GM18517 (cell line): ENCODE measurements around the gene TNPO1.
"Not testable (repeated sequence)": the region's sequence is repeated elsewhere in the genome, so short reads cannot be mapped to it uniquely, and the experiment has no call there.

ENCODE experiments used
- ATAC-seq: cut with Tn5 transposase; IDR thresholded peaks from one replicate; pipeline ENCODE4 v1.9.1; 2021; ENCODE audit warnings: mild to moderate bottlenecking, moderate library complexity; ENCODE audit not compliant: unreplicated experiment

TNPO1 gene

DNA sequence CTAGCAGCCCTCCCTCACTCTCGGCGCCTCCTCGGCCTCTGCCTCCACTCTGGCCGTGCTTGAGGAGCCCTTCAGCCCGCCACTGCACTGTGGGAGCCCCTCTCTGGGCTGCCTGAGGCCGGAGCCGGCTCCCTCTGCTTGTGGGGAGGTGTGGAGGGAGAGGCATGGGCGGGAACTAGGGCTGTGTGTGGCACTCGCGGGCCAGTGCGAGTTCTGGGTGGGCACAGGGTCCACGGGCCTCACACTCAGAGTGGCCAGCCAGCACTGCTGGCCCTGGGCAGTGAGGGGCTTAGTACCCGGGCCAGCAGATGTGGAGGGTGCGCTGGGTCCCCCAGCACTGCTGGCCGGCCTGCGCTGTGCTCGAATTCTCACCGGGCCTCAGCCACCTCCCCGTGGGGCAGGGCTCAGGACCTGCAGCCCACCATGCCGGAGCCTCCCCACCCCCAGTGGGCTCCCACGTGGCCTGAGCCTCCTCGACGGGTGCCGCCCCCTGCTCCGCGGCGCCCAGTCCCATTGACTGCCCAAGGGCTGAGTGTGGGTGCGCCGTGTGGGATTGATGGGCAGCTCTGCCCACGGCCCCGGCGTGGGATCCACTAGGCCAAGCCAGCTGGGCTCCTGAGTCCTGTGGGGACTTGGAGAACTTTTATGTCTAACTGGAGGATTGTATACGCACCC lies 109.0 kb downstream of the TNPO1 start:
- ATAC-seq = no peak

DNA sequence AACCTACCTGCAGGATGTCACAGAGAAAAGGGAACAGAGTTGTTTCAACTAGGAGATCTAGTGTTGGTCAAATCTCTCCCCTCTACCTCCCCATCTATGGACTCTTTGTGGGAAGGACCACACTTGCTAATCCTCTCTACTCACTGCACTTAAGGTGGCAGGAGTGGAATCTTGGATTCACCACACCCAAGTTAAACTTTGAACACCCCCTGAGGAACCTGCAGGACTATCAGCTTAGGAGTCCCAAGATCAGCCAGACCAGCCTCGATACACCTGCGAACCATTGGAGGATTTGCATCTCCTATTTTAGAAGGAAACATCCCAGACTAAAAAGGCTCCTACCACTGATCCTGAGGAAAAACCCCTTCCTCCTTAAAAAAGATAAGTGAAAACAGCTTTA lies 116.2 kb downstream of the TNPO1 start:
- not testable (repeated sequence) for ATAC-seq

DNA sequence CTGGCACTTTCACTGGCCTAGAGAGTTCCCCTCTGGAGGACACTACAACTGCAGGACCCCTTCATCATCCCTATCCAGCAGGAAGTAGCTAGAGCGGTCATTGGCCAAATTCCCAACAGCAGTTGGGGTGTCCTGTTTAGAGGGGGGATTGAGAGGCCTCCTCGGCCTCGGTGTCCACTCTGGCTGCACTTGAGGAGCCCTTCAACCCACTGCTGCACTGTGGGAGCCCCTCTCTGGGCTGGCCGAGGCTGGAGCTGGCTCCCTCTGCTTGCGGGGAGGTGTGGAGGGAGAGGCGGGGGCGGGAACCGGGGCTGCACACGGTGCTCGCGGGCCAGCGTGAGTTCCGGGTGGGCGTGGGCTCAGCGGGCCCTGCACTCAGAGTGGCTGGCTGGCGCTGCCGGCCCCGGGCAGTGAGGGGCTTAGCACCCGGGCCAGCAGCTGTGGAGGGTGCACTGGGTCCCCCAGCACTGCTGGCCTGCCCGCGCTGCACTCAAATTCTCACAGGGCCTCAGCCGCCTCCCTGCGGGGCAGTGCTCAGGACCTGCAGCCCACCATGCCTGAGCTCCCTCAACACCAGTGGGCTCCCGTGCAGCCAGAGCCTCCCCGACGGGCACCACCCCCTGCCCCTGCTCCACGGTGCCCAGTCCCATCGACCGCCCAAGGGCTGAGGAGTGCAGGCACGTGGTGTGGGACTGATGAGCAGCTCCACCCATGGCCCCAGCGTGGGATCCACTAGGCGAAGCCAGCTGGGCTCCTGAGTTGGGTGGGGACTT lies 118.7 kb downstream of the TNPO1 start:
- not testable (repeated sequence) for ATAC-seq

DNA sequence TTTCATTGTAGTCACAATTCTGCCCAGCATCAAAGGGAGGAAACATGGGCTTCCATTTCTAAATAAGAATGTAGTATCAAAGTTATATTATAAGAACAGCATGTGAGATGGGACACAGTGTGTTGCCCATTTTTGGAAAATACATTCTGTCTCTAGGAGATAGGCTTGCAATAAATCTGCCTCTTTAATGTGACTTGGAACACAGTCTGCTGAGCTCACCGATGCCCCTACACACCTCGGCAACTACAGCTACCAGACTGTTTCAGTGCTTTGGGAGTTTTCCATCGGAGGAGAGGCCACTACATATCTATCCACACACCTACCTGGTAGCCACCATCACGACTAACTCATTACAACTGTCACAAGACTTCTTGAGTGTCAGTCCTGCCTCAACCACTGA lies 120.4 kb downstream of the TNPO1 start:
- no peak for ATAC-seq

DNA sequence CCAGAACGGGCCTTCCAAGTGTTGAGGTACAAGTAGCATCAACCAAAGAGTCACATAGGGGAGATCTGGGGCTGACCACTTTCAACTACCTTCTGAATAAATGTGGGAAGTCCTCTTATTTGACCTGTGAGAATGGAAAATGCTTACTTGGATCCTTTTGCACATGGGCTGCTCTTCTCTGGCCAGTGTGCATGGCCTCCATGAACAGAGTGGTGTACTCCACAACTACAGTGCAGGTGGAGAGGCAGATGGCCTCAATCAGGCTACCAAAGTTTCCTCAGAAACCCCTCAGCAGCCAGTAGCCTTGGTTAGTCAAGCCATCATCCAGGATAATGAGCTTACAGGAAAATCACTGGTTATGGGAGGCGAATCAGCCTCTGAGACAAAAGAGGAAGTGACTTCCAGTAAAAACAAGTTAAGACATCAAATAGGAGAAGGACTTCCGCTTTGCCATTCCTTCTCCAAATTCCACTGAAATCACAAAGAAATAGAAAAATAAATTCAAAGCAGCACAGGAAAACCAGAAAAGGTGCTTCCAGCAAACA lies 121.1 kb downstream of the TNPO1 start:
- ATAC-seq = no peak

DNA sequence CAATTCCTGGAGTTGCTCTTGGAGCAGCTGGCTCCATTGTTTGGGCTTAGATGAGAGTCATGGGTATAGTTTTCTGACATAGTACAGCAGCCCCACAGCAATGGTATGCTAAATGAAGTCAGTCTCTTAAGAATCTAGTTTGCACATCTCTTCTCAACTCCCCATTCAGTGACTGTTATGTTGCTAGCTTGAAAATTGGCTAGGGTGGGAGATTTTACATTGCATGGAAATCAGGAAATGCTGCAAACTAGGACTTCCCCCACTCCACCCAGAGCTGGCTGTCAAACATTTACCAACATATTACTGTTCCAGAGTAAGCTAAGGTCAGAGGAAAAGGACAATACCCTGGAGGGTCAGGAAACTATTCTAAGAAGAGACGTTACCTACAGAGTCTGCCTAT lies 121.7 kb downstream of the TNPO1 start:
- no peak for ATAC-seq

DNA sequence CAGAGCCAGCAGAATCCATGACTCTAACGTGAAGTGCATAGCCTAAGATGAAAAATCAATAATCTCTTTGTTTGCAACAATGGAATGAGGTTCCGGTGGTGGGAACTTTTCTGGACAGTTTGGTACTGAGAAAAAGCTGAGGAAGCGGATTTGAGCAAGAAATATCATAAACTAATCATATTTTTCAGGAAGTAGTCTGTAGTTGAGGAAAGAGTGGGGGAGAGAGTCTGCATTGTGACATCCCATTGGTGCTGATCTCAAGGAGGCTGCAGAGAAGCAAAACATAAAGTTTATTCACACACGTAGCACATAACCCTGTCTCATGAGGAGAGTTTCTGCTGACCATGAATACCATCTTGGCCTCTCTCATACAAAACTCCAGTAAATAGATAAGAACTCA lies 123.6 kb downstream of the TNPO1 start:
- ATAC-seq = no peak

DNA sequence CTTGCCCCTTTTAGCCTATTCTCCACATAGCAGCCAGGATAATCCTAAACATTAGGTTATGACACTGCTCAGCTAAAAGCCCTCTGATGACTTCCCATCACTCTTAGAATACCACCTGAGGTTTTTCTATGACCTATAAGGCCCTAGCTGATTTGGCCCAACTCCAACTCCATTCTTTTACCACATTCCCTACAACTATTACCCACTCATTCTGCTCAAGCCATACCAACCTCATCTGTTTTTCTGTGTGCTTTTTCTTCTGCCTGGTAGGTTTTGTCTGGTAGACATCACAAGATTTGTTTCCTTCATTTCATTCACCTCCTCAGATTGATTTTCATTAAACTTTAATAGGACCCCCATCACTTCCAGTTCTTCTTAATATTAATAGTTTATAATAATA lies 126.8 kb downstream of the TNPO1 start:
- no peak for ATAC-seq

DNA sequence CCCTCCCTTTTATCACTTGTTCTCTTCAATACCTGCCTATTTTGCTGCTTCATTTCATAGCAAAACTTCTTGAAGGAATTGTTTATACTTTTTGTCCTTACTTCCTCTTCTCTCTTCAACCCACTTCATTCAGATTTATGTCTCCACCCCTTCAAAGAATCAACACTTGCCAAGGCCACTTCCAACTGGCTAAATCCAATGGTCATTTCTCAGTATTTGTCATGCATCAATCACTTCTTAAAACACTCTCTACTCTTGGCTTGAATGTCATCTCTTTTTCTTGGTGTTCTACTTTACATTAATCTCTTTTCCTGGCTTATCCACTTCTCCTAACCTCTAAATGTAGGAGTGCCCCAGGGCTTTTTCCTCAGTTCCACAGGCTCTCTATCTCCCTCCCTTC lies 131.0 kb downstream of the TNPO1 start:
- ATAC-seq = no peak

DNA sequence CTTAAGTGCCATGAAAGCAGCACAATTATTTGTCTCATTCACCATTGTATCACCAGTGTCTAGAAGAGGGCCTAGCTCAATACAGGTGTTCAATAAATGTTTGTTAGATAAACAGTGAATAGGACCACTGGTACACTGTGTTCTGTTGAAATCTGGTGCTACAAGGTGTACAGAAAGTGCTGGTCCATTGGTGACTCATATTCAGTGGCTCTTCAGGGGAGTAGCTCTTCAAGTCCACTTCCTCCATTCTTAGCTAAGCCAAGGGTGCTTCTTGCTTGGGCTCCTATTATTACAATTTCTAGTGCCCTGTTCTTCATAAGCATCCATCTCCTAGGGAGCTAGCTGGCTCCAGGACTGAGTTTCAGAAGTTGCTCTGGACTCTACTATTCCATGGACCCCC lies 133.0 kb downstream of the TNPO1 start:
- ATAC-seq = no peak

DNA sequence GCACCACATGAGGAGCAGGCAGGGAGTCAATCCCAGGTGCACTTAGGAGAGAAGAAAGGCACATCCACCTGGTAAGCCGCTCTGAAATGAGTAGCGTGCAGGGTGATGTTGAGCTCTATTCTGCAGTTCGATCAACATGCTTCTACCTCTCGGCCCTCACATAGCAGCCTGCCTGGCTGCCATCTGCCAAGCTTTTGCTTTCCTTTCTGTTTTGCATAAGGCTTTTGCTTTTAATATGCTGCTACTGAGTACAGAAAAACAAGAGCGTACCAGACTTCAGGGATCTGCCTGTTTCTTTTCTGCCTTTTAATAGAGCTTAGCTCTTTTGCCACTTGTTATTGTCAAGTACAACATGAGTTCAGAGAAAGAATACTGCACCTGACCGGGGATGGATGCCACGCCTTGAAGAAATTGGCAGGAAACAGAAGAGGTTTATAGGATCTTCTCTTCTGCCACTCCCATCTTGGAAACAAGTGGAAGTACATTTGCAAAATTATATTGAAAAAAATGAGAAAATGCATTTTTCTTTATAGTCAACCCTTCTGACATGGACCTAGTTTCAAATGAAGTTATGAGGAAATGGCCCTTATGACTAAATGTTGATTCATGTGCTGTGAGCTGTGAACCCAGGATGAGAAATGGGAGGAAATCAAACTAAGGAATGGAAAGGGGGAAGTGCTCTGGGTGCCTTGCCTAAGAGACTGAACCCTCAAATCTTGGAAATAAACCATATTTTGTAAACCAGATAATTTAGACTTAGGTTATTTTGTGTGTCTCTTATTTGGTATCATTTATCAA lies 135.4 kb downstream of the TNPO1 start:
- no peak for ATAC-seq

DNA sequence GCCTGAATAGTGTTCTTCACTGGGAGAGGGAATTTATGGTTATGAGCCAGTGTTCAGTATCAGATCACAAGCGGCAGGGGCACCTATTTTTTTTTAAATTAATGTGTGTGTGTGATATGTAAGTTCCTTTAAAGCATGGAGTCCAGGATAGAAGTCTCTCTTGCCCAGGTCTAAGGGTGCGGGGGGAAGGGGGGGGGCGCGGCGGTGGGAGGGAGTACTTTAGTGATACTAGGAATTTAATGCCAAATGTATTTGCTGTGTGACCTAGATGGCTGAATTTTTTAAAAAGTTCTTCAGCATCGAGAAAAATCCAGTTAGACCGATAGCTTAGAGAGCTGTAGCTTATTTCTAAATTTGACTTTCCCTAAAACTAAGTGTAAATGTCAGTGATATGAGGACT lies 137.9 kb downstream of the TNPO1 start:
- no peak for ATAC-seq

DNA sequence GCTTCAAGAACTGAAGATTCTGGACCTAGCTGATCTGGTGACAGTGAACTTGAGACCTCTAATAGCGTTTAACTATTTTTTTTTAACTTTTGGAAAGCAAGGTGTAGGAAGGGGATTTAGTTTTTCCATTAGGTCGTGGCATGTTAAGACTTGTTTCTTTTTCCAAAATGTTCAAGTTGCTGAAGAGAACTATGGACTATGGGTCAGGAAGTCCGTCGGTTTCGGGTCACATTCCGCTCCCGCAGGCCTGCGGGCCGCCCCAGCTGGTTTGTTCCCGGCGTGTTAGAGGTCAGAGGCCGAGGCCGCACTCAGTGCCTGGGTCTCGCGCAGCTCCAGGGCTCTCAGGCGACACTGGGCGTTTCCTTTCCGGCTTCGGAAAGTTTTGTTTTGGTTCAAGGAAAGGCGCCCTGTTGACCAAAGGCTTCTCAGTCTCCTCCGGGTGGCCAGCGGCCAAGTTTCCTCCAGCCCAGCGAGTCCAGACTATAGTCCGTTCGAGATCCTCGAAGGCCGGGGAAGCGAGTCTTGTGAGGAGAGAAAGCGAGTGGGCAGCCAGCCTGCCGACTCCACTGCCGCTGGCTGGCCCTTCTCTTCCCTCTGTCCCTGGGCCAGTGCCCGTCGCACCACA lies 138.8 kb downstream of the TNPO1 start:
- ATAC-seq = peak; percentile 54

DNA sequence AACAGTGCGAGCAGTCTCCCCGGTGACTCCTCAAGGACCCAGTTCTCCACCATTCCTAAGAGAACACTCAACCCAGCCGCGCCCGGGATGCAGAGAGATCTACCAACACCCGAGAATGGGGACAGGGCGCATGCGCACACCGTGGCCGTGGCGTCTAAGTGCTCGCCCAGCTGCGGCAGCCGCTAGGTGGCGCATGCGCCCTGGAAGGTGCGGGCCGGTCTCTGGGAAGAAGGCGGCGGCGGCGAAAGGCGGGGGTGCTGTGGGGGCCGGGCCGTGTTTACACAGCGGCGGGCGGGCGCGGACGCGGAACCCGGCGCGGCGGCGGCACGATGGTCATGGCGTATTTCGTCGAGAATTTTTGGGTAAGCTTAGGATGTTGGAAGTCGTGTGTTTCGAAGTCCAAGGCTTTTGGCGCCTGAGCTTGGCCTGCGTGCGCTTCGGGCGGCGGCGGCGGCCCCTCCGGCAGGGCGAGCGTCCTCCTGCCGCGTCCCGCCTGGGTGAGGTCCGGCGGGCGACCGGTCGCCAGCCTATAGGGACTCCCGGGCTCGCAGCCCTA lies 139.4 kb downstream of the TNPO1 start, which contains the start of gene FCHO2:
TSS of gene FCHO2 (plus strand) at position 274 of the 556 bp plus-strand sequence. CDS start at position 330, 56 bp downstream.
- peak; percentile 69 for ATAC-seq

DNA sequence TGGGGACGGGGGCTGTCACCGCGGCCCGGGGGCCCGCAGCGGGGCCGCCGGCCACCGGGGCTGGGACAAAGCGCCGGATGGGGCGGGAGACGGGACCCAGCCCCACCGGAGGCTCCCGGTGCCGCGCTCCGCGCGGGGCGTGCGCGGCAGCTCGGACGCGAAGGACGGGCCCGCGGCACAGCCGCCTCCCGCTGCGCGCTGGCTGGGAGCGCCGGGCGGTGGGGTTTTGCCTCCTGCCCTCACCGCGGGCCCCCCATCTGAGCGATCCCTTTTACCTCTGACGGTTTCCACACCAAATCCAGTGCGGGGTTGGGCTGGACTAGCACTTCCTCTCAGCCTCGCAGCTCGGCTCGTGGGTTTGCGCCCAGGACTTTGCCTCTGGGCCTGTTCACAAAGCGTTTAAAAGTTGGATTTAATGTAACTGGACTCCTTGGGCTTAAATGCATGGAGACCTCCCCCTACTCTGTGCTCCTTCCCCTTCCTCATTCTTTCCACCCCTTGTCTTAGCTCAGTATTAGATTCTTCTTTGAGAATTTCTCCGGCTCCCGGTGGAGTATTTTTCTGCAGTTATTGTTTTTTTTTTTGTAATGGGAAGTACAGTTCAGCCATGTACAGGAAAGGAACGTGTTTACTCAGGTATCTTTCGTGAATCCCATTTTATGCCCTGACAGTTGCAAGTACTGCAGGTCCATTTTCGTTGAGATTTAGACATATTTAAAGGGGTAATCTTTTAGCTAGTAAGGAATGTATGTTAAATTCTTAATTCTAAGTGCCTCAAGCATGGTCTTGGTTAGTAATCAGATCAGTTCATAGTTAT lies 140.1 kb downstream of the TNPO1 start:
- peak; percentile 32 for ATAC-seq

DNA sequence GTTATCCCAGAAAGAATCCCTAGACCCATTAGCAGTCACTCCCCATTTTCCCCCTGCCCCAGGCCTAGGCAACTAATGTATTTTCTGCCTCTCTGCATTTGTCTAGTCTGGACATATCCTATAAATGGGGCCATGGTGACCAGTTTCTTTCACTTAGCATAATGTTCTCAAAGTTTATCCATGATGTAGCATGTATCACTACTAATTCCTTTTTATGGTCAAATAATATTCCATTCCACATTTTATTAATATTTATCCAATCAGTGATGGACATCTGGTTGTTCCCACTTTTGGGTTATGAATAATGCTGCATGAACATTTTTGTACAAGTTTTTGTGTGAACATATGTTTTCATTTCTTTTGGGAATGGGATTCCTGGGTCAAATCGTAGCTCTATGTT lies 140.9 kb downstream of the TNPO1 start:
- no peak for ATAC-seq

DNA sequence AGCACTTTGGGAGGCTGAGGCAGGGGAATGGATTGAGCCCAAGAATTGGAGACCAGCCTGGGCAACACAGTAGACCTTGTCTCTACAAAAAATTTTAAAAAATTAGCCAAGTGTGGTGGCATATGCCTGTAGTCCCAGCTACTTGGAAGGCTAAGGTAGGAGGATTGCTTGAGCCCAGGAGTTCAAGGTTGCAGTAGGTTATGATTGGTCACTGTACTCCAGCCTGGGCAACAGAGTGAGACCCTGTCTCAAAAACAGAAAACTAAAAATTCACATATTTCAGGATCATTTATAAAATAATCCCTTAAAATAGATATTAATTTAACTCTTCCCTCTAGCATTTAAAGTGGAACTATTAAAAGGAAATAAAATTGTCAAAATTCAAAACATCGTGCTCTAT lies 142.8 kb downstream of the TNPO1 start:
- no peak for ATAC-seq
